Keratinocyte (primary cell): ENCODE results near the gene RASA1. TPM values are rescaled to one million over a fixed set of nuclear protein-coding genes. Genes with fewer than 3 reads are reported as not detected.
"Not testable (repeated sequence)": the region's sequence is repeated elsewhere in the genome, so short reads cannot be mapped to it uniquely, and the experiment has no call there.

Source experiments
- DNase-seq: peaks from one replicate; pipeline ENCODE4 v3.0.0-alpha.2; 2011; ENCODE audit warnings: low read depth, missing footprints, low spot score
- FAIRE-seq: peaks from 2 replicates; lab custom pipeline; 2011; peaks lifted over from hg19 to GRCh38; lab: Jason Lieb, UNC
- H2AFZ ChIP-seq: 2 replicates; pipeline ENCODE4 v1.6.0; 2012; ENCODE audit warnings: low read length, control low read depth, inconsistent platforms; ENCODE audit not compliant: control insufficient read depth
- H3K27ac ChIP-seq: 2 replicates; pipeline ENCODE4 v1.5.1; 2011; ENCODE audit warnings: low read length; ENCODE audit not compliant: control insufficient read depth, insufficient read depth
- H3K27me3 ChIP-seq: 3 replicates; pipeline ENCODE4 v1.6.0; 2011; ENCODE audit warnings: low read length; ENCODE audit not compliant: control insufficient read depth, insufficient read depth; ENCODE audit errors: extremely low read depth
- H3K36me3 ChIP-seq, 2 experiments: 2 replicates in 1 of 2; 3 replicates in 1 of 2; pipeline ENCODE4 v1.5.1; 2011; ENCODE audit warnings: low read length in 2 of 2, mild to moderate bottlenecking in 1 of 2; ENCODE audit not compliant: control insufficient read depth in 2 of 2, insufficient read depth in 2 of 2; ENCODE audit errors: extremely low read depth in 1 of 2
- H3K4me1 ChIP-seq: 3 replicates; pipeline ENCODE4 v1.5.1; 2011; ENCODE audit warnings: low read length; ENCODE audit not compliant: control insufficient read depth, insufficient read depth; ENCODE audit errors: extremely low read depth
- H3K4me2 ChIP-seq: 3 replicates; pipeline ENCODE4 v1.6.0; 2011; ENCODE audit warnings: low read depth, low read length; ENCODE audit not compliant: control insufficient read depth, insufficient read depth; ENCODE audit errors: extremely low read depth
- H3K4me3 ChIP-seq, 3 experiments: fragments of 200-600 bp in 1 of 3; sonication (generic) in 1 of 3; 2 replicates in 2 of 3; 3 replicates in 1 of 3; pipeline ENCODE4 v1.5.1; 2011 to 2016; ENCODE audit warnings: low read length in 3 of 3, mild to moderate bottlenecking in 3 of 3, control low read depth in 2 of 3, inconsistent platforms in 1 of 3, low read depth in 1 of 3, mixed read lengths in 1 of 3, mixed run types in 1 of 3, moderate library complexity in 1 of 3; ENCODE audit not compliant: control insufficient read depth in 2 of 3, insufficient read depth in 2 of 3; ENCODE audit errors: extremely low read depth in 1 of 3
- H3K79me2 ChIP-seq: 2 replicates; pipeline ENCODE4 v1.6.0; 2012; ENCODE audit warnings: low read length; ENCODE audit not compliant: control insufficient read depth, insufficient read depth
- H3K9ac ChIP-seq: 3 replicates; pipeline ENCODE4 v1.6.0; 2011; ENCODE audit warnings: low read length; ENCODE audit not compliant: control insufficient read depth, insufficient read depth; ENCODE audit errors: extremely low read depth
- H3K9me1 ChIP-seq: 3 replicates; pipeline ENCODE4 v1.6.0; 2011; ENCODE audit warnings: low read length; ENCODE audit not compliant: control insufficient read depth, insufficient read depth; ENCODE audit errors: extremely low read depth
- H3K9me3 ChIP-seq: 2 replicates; pipeline ENCODE4 v1.5.1; 2012; ENCODE audit warnings: low read depth, low read length; ENCODE audit not compliant: control insufficient read depth
- H4K20me1 ChIP-seq: 3 replicates; pipeline ENCODE4 v1.6.0; 2011; ENCODE audit warnings: low read length; ENCODE audit not compliant: control insufficient read depth, insufficient read depth; ENCODE audit errors: extremely low read depth
- EZH2 ChIP-seq: IDR thresholded peaks from one replicate; pipeline ENCODE4 v1.6.1; 2012; ENCODE audit warnings: inconsistent platforms, mild to moderate bottlenecking, low read length, moderate library complexity
- dilution Hi-C: fragments of 300-500 bp; cut with MboI; formaldehyde crosslinking; loops from one replicate; pipeline ENCODE4 v1.7.0; 2020; ENCODE audit warnings: low sequenced_read_pairs; ENCODE audit not compliant: extremely low pct_ligation_motif_present
- polyA plus RNA-seq, 5 experiments: library from polyadenylated mRNA; depleted of rRNA in 3 of 5; stranded (reverse) in 3 of 5; stranded (forward) in 1 of 5; unstranded in 1 of 5; fragments of >200 nt; gene quantifications; 1 replicate in 1 of 5; 2 replicates in 3 of 5; 3 replicates in 1 of 5; pipeline versions ENCODE4 v1.2.1 to v1.2.3, GENCODE V29; 2011 to 2012; ENCODE audit warnings: missing spikeins in 2 of 5, low read depth in 1 of 5, low replicate concordance in 1 of 5
- TF ChIP-seq, protein P1 (sequence below), 3 experiments: IDR thresholded peaks in 1 of 3; conservative IDR thresholded peaks in 1 of 3; optimal IDR thresholded peaks in 1 of 3; 2 replicates in 2 of 3; 3 replicates in 1 of 3; pipeline versions ENCODE3 to v1.5.1; 2011; ENCODE audit warnings: low read length in 3 of 3, mild to moderate bottlenecking in 3 of 3, moderate library complexity in 2 of 3, control low read depth in 1 of 3, inconsistent platforms in 1 of 3; ENCODE audit not compliant: insufficient read depth in 2 of 3; ENCODE audit errors: extremely low read depth in 1 of 3

The RASA1 gene
- polyA plus RNA-seq, 1 donor (not counting 4 experiments of a cell fraction or from before 2014, with no cell fraction given) = 57.9 TPM

DNA sequence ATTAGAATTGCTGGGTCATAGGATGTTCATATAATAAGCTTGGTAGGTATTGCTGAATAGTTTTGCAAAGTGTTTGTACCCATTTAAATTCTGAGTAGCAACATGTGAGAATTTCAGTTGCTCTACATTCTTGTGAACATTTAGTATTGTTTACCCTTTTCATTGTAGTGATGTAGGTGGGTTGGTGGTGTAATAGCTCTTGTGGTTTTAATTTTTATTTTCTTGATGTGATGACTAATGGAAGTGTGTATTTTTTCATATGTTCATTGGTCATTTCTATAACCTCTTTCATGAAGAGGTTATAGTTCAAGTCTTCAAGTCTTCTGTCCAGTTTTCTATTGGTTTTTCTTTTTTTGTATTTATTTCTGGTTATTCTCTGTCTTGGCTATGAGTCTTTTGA lies 34.4 kb downstream of the RASA1 start:
- H3K9ac ChIP-seq = no peak overlapping the region
- peaks cover 34% of the 10 kb centered on the region for H3K4me1 ChIP-seq
- FAIRE-seq (peak; percentile 9), DNase-seq (no peak)
- H3K9me1 ChIP-seq = peaks cover 4% of the 10 kb centered on the region
- peaks cover 6 to 13% of the 10 kb centered on the region in 2 experiments for H3K36me3 ChIP-seq
- no peak overlapping the region for H3K4me2 ChIP-seq
- peaks cover 6% of the 10 kb centered on the region for H4K20me1 ChIP-seq
- H3K79me2 ChIP-seq = peaks cover 89% of the 10 kb centered on the region
- peak overlapping the region; percentile 19 for H3K27ac ChIP-seq
- no peak overlapping the region for H3K4me3 ChIP-seq
- dilution Hi-C loops = no loop called here
- TF ChIP-seq, protein P1, sequence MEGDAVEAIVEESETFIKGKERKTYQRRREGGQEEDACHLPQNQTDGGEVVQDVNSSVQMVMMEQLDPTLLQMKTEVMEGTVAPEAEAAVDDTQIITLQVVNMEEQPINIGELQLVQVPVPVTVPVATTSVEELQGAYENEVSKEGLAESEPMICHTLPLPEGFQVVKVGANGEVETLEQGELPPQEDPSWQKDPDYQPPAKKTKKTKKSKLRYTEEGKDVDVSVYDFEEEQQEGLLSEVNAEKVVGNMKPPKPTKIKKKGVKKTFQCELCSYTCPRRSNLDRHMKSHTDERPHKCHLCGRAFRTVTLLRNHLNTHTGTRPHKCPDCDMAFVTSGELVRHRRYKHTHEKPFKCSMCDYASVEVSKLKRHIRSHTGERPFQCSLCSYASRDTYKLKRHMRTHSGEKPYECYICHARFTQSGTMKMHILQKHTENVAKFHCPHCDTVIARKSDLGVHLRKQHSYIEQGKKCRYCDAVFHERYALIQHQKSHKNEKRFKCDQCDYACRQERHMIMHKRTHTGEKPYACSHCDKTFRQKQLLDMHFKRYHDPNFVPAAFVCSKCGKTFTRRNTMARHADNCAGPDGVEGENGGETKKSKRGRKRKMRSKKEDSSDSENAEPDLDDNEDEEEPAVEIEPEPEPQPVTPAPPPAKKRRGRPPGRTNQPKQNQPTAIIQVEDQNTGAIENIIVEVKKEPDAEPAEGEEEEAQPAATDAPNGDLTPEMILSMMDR (optimal IDR thresholded peaks at IDR 0.05 in 1 of 3, IDR thresholded peaks at IDR 0.05 in 1 of 3, conservative IDR thresholded peaks at IDR 0.05 in 1 of 3; ENCODE audit: extremely low read depth in 1 of 3, insufficient read depth in 2 of 3, low read length in 3 of 3) = no peak
- TF ChIP-seq EZH2 = no peak
- H3K27me3 ChIP-seq = no peaks in the 10 kb centered on the region
- no peak overlapping the region for H2AFZ ChIP-seq
- no peaks in the 10 kb centered on the region for H3K9me3 ChIP-seq

DNA sequence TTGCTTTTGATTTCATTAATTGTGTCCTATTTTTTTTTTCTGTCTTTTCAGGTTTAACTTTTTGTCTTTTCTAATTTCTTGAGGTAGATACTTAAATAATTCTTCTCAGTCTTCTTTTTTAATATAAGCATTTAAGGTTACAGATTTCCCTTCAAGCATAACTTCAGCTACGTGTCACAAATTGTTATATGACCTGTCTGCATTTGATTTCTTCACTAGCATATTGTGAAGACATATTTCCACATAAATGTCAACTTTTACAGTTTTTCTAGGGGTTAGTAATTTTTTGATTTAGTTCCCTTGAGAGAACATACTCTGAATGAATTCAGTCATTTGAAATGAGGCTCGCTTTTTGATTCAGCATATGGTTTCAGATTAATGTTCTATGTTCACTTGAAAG lies 35.6 kb downstream of the RASA1 start:
- no peak overlapping the region for H3K4me3 ChIP-seq
- H3K27ac ChIP-seq = no peak overlapping the region
- TF ChIP-seq, protein P1 (optimal IDR thresholded peaks at IDR 0.05 in 1 of 3, IDR thresholded peaks at IDR 0.05 in 1 of 3, conservative IDR thresholded peaks at IDR 0.05 in 1 of 3; ENCODE audit: extremely low read depth in 1 of 3, insufficient read depth in 2 of 3, low read length in 3 of 3) = no peak
- TF ChIP-seq EZH2 = no peak
- H3K9me3 ChIP-seq = no peaks in the 10 kb centered on the region
- H3K9ac ChIP-seq = no peak overlapping the region
- H3K4me2 ChIP-seq = no peak overlapping the region
- H2AFZ ChIP-seq = no peak overlapping the region
- dilution Hi-C loops = no loop called here
- peaks cover 4% of the 10 kb centered on the region for H3K9me1 ChIP-seq
- FAIRE-seq (no peak), DNase-seq (no peak)
- peaks cover 31% of the 10 kb centered on the region for H3K4me1 ChIP-seq
- peaks cover 8 to 13% of the 10 kb centered on the region in 2 experiments for H3K36me3 ChIP-seq
- no peaks in the 10 kb centered on the region for H3K27me3 ChIP-seq
- H3K79me2 ChIP-seq = peaks cover 86% of the 10 kb centered on the region
- peaks cover 3% of the 10 kb centered on the region for H4K20me1 ChIP-seq

- H3K9ac ChIP-seq, FAIRE-seq, H2AFZ ChIP-seq, H3K27ac ChIP-seq, H3K27me3 ChIP-seq, DNase-seq, H4K20me1 ChIP-seq, H3K4me3 ChIP-seq, dilution Hi-C loops, H3K9me3 ChIP-seq, H3K4me2 ChIP-seq, H3K9me1 ChIP-seq: not testable (repeated sequence)
- Histone ChIP-seq H3K4me1 (peaks cover 11% of the 10 kb centered on the region), H3K36me3 (peaks cover 8 to 13% of the 10 kb centered on the region in 2 experiments), H3K79me2 (peaks cover 88% of the 10 kb centered on the region)
Observed at GRCh38 chr5:87306090-87306489, 38.4 kb downstream of the RASA1 start.
